AG09319 (cell line): ENCODE measurements around the gene R3HCC1L.

Experiments
- DNase-seq: peaks from one replicate; pipeline ENCODE4 v3.0.0-alpha.2; 2010; ENCODE audit warnings: low read depth; ENCODE audit errors: extremely low read depth
- TF ChIP-seq, protein P1 (sequence below): IDR thresholded peaks from 2 replicates; pipeline ENCODE4 v1.5.1; 2011; ENCODE audit warnings: low read depth, mild to moderate bottlenecking, inconsistent platforms, low read length, moderate library complexity

R3HCC1L gene

DNA sequence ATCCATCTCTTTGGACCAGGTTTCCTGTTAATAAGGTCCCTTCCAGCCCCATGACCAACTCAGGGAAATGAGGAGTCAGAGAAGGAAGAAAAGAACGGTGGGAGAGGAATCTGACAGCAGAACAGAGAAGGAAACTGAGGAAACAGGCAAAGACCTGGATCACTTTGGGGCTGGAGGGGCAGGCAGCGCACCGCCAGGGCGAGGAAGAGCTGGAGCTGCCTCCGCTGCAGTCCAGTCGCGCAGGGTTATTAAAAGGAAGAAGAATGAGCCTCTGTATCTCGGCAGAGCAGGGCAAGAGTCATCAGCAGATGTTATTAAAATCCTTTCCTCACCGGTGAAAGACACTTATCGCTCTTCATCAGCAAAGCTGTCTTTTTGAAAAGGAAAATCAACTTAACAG is 37.7 kb upstream of the R3HCC1L start:
- TF ChIP-seq, protein P1, sequence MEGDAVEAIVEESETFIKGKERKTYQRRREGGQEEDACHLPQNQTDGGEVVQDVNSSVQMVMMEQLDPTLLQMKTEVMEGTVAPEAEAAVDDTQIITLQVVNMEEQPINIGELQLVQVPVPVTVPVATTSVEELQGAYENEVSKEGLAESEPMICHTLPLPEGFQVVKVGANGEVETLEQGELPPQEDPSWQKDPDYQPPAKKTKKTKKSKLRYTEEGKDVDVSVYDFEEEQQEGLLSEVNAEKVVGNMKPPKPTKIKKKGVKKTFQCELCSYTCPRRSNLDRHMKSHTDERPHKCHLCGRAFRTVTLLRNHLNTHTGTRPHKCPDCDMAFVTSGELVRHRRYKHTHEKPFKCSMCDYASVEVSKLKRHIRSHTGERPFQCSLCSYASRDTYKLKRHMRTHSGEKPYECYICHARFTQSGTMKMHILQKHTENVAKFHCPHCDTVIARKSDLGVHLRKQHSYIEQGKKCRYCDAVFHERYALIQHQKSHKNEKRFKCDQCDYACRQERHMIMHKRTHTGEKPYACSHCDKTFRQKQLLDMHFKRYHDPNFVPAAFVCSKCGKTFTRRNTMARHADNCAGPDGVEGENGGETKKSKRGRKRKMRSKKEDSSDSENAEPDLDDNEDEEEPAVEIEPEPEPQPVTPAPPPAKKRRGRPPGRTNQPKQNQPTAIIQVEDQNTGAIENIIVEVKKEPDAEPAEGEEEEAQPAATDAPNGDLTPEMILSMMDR, result no peak
- DNase-seq, result no peak

DNA sequence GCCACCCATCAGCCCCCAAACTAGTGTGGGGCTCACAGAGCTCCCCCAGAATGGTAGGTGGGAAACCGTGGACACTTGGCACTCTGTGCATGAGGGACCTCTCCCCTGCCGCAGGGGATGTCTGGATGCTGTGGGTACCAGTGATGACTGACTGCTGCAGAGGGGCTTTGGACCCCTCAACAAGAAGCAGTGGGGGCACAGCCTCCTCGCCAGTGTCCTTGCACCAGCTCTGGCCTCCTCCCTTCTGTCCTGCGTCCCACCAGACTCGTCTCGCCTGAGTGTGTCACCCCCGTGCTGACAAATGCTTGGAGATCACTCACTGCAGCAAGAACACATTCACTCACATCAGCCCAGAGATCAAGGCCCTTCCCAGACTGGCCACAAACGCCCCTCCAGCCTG is 37.3 kb upstream of the R3HCC1L start:
- TF ChIP-seq, protein P1, result no peak
- DNase-seq, result no peak

DNA sequence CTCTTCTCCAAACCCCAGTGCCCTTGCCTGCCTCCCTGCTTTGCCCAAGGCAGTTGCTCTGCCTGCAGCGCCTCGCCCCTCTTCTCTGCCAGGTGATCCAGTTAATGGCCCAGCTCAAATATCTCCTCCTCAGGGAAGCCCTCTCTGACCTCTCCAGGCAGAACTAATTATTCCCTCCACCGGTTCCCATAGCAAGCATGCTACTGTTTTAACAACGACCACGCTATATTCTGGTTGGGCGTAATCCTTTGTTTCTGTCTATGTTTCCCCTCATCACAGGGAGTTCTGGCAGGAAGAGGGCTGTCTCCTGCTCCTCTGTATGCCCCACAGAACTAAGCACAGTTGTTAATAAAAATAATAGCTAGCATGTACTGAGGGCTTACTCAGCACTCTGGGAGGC is 36.8 kb upstream of the R3HCC1L start:
- TF ChIP-seq, protein P1, result no peak
- DNase-seq, result no peak

DNA sequence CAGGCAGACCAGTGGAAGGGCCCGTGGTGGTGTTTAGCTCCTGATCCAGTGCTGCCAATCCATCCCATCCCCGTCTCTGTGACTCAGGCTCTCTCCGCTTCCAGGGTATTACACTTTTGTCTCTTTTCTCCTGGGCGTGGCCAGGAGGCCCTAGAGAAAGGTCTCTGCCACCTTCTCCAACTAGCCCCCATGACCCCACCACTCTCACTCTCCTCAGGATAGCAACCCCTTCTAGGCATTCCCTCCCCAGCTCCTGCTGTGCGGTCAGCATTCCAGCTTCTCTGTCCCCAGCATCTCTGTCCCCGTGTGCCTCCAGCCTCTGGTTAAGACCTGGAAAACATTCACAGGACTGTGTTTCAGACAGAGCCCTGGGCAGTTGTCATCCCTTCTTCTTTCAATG is 36.2 kb upstream of the R3HCC1L start:
- DNase-seq, result no peak
- TF ChIP-seq, protein P1, result no peak

DNA sequence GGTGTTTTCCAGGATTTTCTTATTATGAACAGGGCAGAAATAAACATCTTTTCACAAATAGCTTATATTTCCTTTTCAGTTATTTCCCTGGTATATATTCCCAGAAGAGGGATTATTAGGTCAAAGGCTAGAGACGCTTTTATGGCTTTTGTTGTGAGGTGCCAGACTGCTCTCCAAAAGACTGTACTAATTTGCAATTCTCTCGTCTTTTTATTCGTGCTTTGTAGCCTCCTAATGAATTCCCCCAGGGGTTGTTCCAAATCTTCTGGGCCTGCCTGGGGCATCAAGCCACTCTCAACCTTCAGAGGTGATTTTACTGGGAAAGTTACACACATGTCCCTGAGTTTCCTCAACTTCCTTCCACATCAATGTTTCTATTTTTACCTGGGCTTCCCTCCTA is 34.0 kb upstream of the R3HCC1L start:
- DNase-seq, result no peak
- TF ChIP-seq, protein P1, result no peak

DNA sequence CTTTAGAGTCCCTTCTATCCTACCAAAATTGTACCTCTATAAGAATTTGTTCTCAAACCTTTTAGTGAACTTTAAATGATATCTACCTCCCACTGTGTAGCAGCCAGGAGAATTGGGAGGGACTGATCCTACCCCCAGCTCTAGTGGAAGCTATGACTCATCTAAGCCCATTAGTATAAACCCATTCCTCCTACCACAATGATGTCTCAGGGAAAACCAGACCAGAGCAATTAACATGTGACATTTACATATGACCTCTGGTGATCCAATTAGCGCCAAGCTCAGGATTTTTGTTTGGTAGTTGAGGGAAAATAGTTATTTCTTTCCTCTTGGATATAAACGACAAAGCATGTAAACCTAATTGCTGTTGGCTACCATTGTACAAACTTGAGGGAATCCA is 33.1 kb upstream of the R3HCC1L start:
- TF ChIP-seq, protein P1, result no peak
- no peak for DNase-seq

DNA sequence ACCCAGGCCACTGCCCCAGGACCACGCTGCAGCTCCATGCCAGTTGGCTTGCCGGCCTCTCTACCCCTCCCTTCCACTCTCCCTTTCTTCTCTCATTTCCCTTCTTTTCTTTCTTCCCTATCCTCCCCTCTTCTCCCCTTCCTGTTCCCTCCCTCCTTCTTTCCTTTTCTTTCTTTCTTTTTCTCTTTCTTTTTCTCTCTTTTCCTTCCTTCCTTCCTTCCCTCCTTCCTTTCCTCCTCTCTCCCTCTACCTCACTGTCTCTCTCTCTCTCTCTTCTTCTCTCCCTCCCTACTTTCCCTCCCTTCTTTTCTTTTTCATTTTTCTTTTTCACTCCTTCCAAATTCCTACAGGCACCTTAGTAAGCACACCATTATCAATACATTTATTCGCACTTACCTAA is 30.3 kb upstream of the R3HCC1L start:
- TF ChIP-seq, protein P1, result no peak
- no peak for DNase-seq
